Neutrophil (primary cell): ENCODE data around the gene ACOT11.
"Not testable (repeated sequence)": the region's sequence is repeated elsewhere in the genome, so short reads cannot be mapped to it uniquely, and the experiment has no call there.

Experiments used
- H3K27ac ChIP-seq: fragments of 200-600 bp; sonication (generic); 2 replicates; pipeline ENCODE4 v1.5.1; 2016; ENCODE audit warnings: mild to moderate bottlenecking, moderate library complexity
- H3K27me3 ChIP-seq: fragments of 200-600 bp; sonication (generic); 2 replicates; pipeline ENCODE4 v1.6.0; 2016; ENCODE audit warnings: mild to moderate bottlenecking
- H3K36me3 ChIP-seq: fragments of 200-600 bp; sonication (generic); 2 replicates; pipeline ENCODE4 v1.5.1; 2017
- H3K4me1 ChIP-seq, 2 experiments: fragments of 200-600 bp in 1 of 2; sonication (generic) in 1 of 2; 1 replicate in 1 of 2; 2 replicates in 1 of 2; pipeline versions ENCODE4 v1.5.1 to v1.6.1; 2013 to 2016; ENCODE audit warnings: low read depth in 1 of 2, low read length in 1 of 2, mild to moderate bottlenecking in 1 of 2, moderate library complexity in 1 of 2; ENCODE audit not compliant: control insufficient read depth in 1 of 2, insufficient read depth in 1 of 2
- H3K4me3 ChIP-seq, 2 experiments: fragments of 200-600 bp in 1 of 2; sonication (generic) in 1 of 2; 1 replicate in 1 of 2; 2 replicates in 1 of 2; pipeline ENCODE4 v1.5.1; 2013 to 2016; ENCODE audit warnings: low read depth in 1 of 2, low read length in 1 of 2, mild to moderate bottlenecking in 1 of 2, moderate library complexity in 1 of 2
- H3K9me3 ChIP-seq: fragments of 200-600 bp; sonication (generic); 2 replicates; pipeline ENCODE4 v1.5.1; 2016
- TF ChIP-seq, protein P1 (sequence below): fragments of 200-600 bp; sonication (generic); IDR thresholded peaks from 2 replicates; pipeline ENCODE4 v1.5.1; 2016; ENCODE audit warnings: antibody characterized with exemption

Gene ACOT11

DNA sequence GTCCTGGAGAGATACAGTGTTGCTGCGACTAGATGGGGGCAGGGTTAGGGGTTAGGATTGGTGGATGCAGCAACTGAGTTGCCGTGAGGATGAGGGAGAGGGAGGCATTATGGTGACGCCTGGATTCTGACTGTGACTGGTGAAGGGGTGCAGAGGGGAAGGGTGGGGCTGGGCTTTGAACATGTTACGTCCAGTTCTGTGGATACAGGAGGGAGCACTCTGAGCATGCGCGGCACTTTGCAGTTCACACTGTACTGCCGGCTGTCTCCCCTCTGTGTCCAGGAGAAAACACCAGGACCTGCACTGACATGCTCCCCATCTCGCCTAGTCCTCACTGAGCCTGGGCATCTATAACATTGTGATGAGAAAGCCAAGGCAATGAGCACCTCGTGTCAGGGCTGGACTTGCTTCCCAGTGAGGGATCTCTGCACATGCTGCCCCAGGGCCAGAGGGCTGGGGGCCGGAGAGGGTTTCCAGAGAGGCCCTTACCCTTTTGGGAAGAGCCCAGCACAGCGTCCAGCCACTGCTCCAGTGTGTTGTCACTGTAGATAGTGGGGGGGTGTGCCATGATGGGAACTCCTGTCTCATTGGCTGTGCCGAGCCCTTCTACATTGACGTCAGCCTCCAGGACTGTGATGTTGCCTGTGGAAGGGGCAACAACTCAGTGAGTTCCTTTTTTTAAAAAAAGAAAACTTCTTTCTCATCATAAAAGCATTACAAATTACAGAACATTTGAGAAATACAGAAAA lies 67.7 kb downstream of the ACOT11 start:
- Histone ChIP-seq H3K27me3 (no peaks in the 10 kb centered on the region), H3K36me3 (no peaks in the 10 kb centered on the region)

DNA sequence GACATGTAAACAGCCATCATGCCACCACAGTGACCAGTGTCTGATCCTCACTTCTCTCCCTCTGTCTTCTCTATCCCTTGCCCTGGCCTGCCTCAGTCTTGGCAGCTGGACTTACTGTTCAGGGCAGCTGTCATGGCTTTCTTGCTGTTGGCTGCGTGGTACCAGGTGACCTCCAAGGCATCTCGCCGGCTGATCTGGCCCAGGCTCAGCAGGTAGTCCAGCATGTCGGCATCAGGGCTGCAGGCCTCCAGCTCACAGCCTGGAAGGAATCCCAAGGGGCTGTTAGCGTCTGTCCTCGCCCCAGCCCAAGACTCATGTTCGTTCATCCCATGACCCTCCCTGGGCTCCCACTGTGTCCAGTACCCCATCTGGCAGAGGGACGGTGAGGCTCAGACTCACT lies 71.7 kb downstream of the ACOT11 start:
- Histone ChIP-seq H3K4me3 (no peak overlapping the region), H3K27me3 (no peaks in the 10 kb centered on the region), H3K9me3 (no peaks in the 10 kb centered on the region), H3K4me1 (no peaks in the 10 kb centered on the region), H3K27ac (no peak overlapping the region), H3K36me3 (no peaks in the 10 kb centered on the region)
- TF ChIP-seq, protein P1, sequence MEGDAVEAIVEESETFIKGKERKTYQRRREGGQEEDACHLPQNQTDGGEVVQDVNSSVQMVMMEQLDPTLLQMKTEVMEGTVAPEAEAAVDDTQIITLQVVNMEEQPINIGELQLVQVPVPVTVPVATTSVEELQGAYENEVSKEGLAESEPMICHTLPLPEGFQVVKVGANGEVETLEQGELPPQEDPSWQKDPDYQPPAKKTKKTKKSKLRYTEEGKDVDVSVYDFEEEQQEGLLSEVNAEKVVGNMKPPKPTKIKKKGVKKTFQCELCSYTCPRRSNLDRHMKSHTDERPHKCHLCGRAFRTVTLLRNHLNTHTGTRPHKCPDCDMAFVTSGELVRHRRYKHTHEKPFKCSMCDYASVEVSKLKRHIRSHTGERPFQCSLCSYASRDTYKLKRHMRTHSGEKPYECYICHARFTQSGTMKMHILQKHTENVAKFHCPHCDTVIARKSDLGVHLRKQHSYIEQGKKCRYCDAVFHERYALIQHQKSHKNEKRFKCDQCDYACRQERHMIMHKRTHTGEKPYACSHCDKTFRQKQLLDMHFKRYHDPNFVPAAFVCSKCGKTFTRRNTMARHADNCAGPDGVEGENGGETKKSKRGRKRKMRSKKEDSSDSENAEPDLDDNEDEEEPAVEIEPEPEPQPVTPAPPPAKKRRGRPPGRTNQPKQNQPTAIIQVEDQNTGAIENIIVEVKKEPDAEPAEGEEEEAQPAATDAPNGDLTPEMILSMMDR = no peak

More for the DNA sequence above, 67.7 kb downstream of the ACOT11 start:
- TF ChIP-seq, protein P1 = no peak
- Histone ChIP-seq H3K27ac (no peak overlapping the region), H3K4me3 (no peak overlapping the region), H3K9me3 (no peaks in the 10 kb centered on the region), H3K4me1 (no peaks in the 10 kb centered on the region)

DNA sequence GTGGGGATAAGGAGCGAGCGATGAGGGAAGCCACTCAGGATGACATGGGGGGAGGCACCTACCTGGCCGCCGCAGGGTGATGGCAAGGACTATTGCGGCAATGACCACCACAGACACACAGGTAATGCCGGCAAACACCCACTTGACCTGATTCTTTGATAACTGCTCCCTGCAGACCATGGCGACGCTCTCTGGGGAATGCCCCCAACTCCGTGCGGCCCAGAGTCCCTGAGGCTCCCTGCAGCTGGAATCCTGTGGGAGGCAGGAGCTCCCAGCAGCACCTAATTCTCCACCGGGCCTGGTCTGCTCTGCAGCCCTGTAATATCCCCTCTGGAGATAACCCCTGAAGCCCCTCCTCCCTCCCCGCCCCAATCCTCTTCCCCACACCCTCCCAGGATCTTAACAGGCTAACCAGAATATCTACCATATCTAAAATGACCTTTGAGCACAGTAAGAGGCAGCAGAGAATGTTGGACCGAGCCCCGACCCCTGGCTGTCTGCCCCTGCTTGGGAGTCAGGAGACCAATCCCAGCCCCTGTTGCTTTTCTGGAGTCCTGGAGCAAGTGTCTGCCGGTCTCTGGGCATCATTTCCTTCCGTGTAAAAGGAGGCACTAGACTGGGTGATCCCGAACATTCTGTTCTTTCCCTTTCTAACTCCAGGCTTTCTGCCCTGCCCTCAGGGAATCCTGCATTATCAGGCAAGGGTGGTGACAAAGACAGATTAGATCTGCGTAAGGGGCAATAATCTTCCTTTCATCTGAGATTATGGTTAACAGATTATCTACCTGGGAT lies 75.4 kb downstream of the ACOT11 start, which contains the start of gene FAM151A:
Gene FAM151A, minus strand, starts transcription at position 310 of the 792 bp plus-strand sequence. Its CDS starts 130 bp downstream, at position 180.
- H3K36me3 ChIP-seq = no peaks in the 10 kb centered on the region
- no peak within 1 kb of the TSS for H3K27ac ChIP-seq
- no peaks in the 10 kb centered on the region for H3K27me3 ChIP-seq
- TF ChIP-seq, protein P1 = no peak
- H3K9me3 ChIP-seq = no peaks in the 10 kb centered on the region
- no peaks in the 10 kb centered on the region for H3K4me1 ChIP-seq
- no peak within 1 kb of the TSS for H3K4me3 ChIP-seq

DNA sequence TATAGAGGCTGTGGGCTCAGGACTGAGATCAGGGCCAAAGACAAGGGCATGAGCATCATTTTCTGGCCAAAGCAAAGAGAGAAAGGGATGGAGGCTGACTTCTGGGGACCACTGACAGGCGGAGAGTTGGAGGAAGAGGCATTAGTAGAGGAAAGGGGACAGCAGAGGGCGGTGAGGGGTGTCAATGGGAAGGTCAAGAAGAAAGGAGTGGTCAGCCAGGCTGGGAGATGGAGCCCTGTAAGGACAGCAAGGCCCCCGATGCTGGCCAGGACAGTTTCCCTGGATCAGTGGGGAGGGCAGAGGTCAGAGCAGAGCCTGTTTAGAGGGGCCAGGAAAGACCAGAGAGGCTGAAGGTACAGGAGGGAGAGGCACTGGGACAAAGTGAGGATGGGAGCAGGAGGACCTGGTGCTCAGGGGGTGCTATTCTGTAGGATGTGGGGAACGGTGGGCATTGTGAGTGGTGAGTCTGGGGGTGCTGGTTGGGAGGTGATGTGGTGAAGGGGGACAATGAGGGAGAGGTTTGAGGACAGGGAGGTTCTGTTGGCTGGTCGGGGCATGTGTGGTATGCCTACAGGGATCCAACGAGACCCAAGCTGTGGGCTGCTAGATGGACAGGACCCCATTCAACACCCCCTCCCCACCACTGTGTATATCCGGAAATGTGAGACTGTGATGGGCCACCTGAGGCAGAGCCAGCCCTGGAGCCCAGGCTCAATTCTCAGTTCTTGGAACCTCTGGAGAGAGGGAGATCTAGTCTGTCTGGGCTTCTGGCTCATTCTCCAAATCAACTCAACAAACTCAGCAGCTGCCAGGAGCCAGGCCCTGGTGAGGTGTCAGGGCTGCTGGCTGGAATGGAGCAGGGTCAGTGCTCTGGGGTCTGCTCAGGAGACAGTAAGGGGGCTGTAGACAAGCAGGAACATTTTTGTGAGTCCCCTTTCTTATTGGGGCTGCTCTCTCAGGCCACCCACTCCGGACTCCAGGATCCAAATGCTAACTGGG lies 76.7 kb downstream of the ACOT11 start:
- no peaks in the 10 kb centered on the region for H3K9me3 ChIP-seq
- H3K27ac ChIP-seq = no peak overlapping the region
- H3K27me3 ChIP-seq = no peaks in the 10 kb centered on the region
- no peaks in the 10 kb centered on the region for H3K4me1 ChIP-seq
- H3K36me3 ChIP-seq = no peaks in the 10 kb centered on the region
- no peak overlapping the region for H3K4me3 ChIP-seq
- TF ChIP-seq, protein P1 = no peak

DNA sequence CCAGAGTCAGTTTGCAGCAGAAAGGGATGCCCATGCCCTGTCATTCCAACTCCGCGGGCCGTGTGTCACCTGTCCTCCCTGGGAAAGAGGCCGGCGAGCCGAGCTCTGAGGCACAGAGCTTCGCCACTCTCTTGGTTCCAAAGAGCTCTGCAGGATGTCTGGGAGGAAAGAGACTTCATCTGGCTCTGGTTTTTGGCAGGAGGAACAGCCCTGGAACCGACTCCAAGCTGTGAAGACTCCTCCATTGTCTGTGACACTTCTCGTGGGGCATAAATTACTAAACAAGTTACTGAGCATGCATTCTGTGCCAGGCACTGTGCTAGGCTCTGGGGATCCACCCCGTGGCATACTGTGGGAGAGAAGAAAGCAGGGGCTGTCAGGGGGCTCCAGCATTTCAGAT lies 79.2 kb downstream of the ACOT11 start:
- H3K27me3 ChIP-seq = no peaks in the 10 kb centered on the region
- H3K9me3 ChIP-seq = no peaks in the 10 kb centered on the region
- H3K27ac ChIP-seq = no peak overlapping the region
- no peak overlapping the region for H3K4me3 ChIP-seq
- H3K4me1 ChIP-seq = no peaks in the 10 kb centered on the region
- H3K36me3 ChIP-seq = no peaks in the 10 kb centered on the region
- TF ChIP-seq, protein P1 = no peak

DNA sequence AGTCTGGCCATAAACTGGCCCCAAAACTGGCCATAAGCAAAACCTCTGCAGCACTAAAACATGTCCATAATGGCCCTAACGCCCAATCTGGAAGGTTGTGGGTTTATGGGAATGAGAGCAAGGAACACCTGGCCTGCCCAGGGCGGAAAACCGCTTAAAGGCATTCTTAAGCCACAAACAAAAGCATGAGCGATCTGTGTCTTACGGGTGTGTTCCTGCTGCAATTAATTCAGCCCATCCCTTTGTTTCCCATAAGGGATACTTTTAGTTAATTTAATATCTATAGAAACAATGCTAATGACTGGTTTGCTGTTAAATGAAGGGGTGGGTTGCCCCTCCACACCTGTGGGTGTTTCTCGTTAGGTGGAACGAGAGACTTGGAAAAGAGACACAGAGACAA lies 87.8 kb downstream of the ACOT11 start:
- H3K4me1 ChIP-seq, H3K9me3 ChIP-seq, H3K4me3 ChIP-seq, H3K36me3 ChIP-seq, H3K27ac ChIP-seq, H3K27me3 ChIP-seq: not testable (repeated sequence)

DNA sequence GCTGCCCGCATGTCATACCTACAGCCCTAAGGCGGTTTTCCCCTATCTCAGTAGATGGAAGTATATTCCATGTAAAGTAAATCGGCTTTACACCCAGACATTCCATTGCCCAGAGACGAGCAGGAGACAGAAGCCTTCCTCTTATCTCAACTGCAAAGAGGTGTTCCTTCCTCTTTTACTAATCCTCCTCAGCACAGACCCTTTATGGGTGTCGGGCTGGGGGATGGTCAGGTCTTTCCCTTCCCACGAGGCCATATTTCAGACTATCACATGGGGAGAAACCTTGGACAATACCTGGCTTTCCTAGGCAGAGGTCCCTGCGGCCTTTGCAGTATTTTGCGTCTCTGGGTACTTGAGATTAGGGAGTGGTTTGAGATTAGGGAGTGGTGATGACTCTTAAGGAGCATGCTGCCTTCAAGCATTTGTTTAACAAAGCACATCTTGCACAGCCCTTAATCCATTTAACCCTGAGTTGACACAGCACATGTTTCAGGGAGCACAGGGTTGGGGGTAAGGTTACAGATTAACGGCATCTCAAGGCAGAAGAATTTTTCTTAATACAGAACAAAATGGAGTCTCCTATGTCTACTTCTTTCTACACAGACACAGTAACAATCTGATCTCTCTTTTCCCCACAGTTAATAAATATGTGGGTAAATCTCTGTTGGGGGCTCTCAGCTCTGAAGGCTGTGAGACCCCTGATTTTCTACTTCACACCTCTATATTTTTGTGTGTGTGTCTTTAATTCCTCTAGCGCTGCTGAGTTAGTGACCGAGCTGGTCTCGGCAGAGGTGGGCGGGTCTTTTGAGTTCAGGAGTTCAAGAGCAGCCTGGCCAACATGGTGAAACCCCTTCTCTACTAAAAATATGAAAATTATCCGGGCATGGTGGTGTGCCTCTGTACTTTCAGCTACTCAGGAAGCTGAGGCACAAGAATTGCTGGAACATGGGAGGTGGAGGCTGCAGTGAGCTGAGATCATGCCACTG lies 88.7 kb downstream of the ACOT11 start:
- not testable (repeated sequence) for H3K4me1 ChIP-seq, H3K36me3 ChIP-seq, H3K4me3 ChIP-seq

More for the DNA sequence above, 88.7 kb downstream of the ACOT11 start:
- H3K27me3 ChIP-seq, H3K27ac ChIP-seq, H3K9me3 ChIP-seq: not testable (repeated sequence)
